HG03045 (cell line): ENCODE measurements around the gene PLXNC1.

Source experiments
- ATAC-seq: cut with Tn5 transposase; IDR thresholded peaks from one replicate; pipeline ENCODE4 v1.9.1; 2021; ENCODE audit warnings: mild to moderate bottlenecking, moderate library complexity; ENCODE audit not compliant: unreplicated experiment

Gene PLXNC1

GRCh38 chr12:94178882-94179281 is 30.5 kb downstream of the PLXNC1 start:
- no peak for ATAC-seq

- no peak for ATAC-seq
Measured at GRCh38 chr12:94179723-94180122, 31.3 kb downstream of the PLXNC1 start.

- no peak for ATAC-seq
Measured at GRCh38 chr12:94180558-94181296, 32.4 kb downstream of the PLXNC1 start.

- no peak for ATAC-seq
Measured at GRCh38 chr12:94182986-94183707, 34.8 kb downstream of the PLXNC1 start.

- ATAC-seq: no peak
Measured at GRCh38 chr12:94183708-94184379, 35.5 kb downstream of the PLXNC1 start.

- ATAC-seq: no peak
Measured at GRCh38 chr12:94184995-94185719, 36.8 kb downstream of the PLXNC1 start.

- no peak for ATAC-seq
Measured at GRCh38 chr12:94185801-94186200, 37.4 kb downstream of the PLXNC1 start.

- ATAC-seq: no peak
Measured at GRCh38 chr12:94186278-94187241, 38.2 kb downstream of the PLXNC1 start.

- no peak for ATAC-seq
Measured at GRCh38 chr12:94187361-94187760, 39.0 kb downstream of the PLXNC1 start.

- no peak for ATAC-seq
Measured at GRCh38 chr12:94190623-94191022, 42.2 kb downstream of the PLXNC1 start.

GRCh38 chr12:94191023-94191422 is 42.6 kb downstream of the PLXNC1 start:
- peak; percentile 46 for ATAC-seq

- ATAC-seq: no peak
Measured at GRCh38 chr12:94191811-94192210, 43.4 kb downstream of the PLXNC1 start.

- no peak for ATAC-seq
Measured at GRCh38 chr12:94192506-94192905, 44.1 kb downstream of the PLXNC1 start.

- no peak for ATAC-seq
Measured at GRCh38 chr12:94193168-94193567, 44.8 kb downstream of the PLXNC1 start.

GRCh38 chr12:94195483-94195882 is 47.1 kb downstream of the PLXNC1 start:
- ATAC-seq: no peak

- ATAC-seq: no peak
Measured at GRCh38 chr12:94198469-94198868, 50.1 kb downstream of the PLXNC1 start.

- ATAC-seq: no peak
Measured at GRCh38 chr12:94198872-94199271, 50.5 kb downstream of the PLXNC1 start.

GRCh38 chr12:94200069-94200468 is 51.7 kb downstream of the PLXNC1 start:
- no peak for ATAC-seq

- no peak for ATAC-seq
Measured at GRCh38 chr12:94200695-94201094, 52.3 kb downstream of the PLXNC1 start.
